Endothelial cell of umbilical vein (primary cell): ENCODE data around the gene CRIM1. TPM values are rescaled to one million over a fixed set of nuclear protein-coding genes. Genes with fewer than 3 reads are reported as not detected.

ENCODE experiments used
- BruUV-seq: library from RNA; stranded (reverse); fragments of 400-500 nt; replicated peaks from 2 replicates; lab custom pipeline; 2021; lab: Mats Ljungman, UMichigan
- CTCF ChIA-PET: fragments of 300-600, 350-600 bp; sonication (Branson Sonifier 250); formaldehyde crosslinking; loops from one replicate; lab custom pipeline; 2021; ENCODE audit warnings: antibody characterized with exemption, inconsistent platforms; lab: Charles Lee
- POLR2A ChIA-PET: fragments of 300-600, 350-600 bp; sonication (Branson Sonifier 250); formaldehyde crosslinking; loops from one replicate; lab custom pipeline; 2021; ENCODE audit warnings: antibody characterized with exemption, inconsistent platforms; lab: Charles Lee
- DNase-seq: peaks from one replicate; pipeline ENCODE4 v3.0.0-alpha.2; 2011; ENCODE audit warnings: low read depth, low spot score
- FAIRE-seq: peaks from 2 replicates; lab custom pipeline; 2011; peaks lifted over from hg19 to GRCh38; lab: Jason Lieb, UNC
- H2AFZ ChIP-seq: 2 replicates; pipeline ENCODE4 v1.6.0; 2012; ENCODE audit warnings: low read depth, low read length, control low read depth, inconsistent platforms
- H3K27ac ChIP-seq: 2 replicates; pipeline ENCODE4 v1.5.1; 2011; ENCODE audit warnings: low read depth, mild to moderate bottlenecking, control low read depth, low read length, moderate library complexity; ENCODE audit not compliant: insufficient read depth
- H3K27me3 ChIP-seq, 2 experiments: 2 replicates each; pipeline versions ENCODE4 v1.6.0 to v1.6.1; 2011; ENCODE audit warnings: low read length in 2 of 2, mixed read lengths in 1 of 2; ENCODE audit not compliant: control insufficient read depth in 2 of 2, insufficient read depth in 2 of 2
- H3K36me3 ChIP-seq, 2 experiments: 2 replicates in 1 of 2; 3 replicates in 1 of 2; pipeline ENCODE4 v1.5.1; 2011; ENCODE audit warnings: low read length in 2 of 2, mild to moderate bottlenecking in 1 of 2, moderate library complexity in 1 of 2; ENCODE audit not compliant: control insufficient read depth in 2 of 2, insufficient read depth in 2 of 2; ENCODE audit errors: extremely low read depth in 1 of 2
- H3K4me1 ChIP-seq: 3 replicates; pipeline ENCODE4 v1.5.1; 2011; ENCODE audit warnings: mild to moderate bottlenecking, low read length; ENCODE audit not compliant: control insufficient read depth, insufficient read depth; ENCODE audit errors: extremely low read depth
- H3K4me2 ChIP-seq: 2 replicates; pipeline ENCODE4 v1.6.1; 2011; ENCODE audit warnings: low read length, control low read depth, mixed read lengths; ENCODE audit not compliant: insufficient read depth
- H3K4me3 ChIP-seq, 3 experiments: fragments of 200-600 bp in 1 of 3; sonication (generic), shearing (Covaris generic) in 1 of 3; replicated peaks in 1 of 3; 2 replicates each; pipeline ENCODE4 v1.5.1; 2011 to 2016; ENCODE audit warnings: control low read depth in 3 of 3, low read length in 3 of 3, mild to moderate bottlenecking in 2 of 3, inconsistent platforms in 1 of 3, low read depth in 1 of 3, moderate library complexity in 1 of 3; ENCODE audit not compliant: insufficient read depth in 1 of 3
- H3K79me2 ChIP-seq: 2 replicates; pipeline ENCODE4 v1.6.0; 2012; ENCODE audit warnings: low read length, inconsistent platforms; ENCODE audit not compliant: control insufficient read depth, insufficient read depth
- H3K9ac ChIP-seq: replicated peaks from 2 replicates; pipeline ENCODE3; 2011; ENCODE audit warnings: low read length, control low read depth; ENCODE audit not compliant: insufficient read depth; ENCODE audit errors: extremely low read depth
- H3K9me1 ChIP-seq: replicated peaks from 3 replicates; pipeline ENCODE4 v1.6.0; 2011; ENCODE audit warnings: mild to moderate bottlenecking, low read length; ENCODE audit not compliant: control insufficient read depth, insufficient read depth; ENCODE audit errors: extremely low read depth
- H3K9me3 ChIP-seq: replicated peaks from 2 replicates; pipeline ENCODE4 v1.5.1; 2012; ENCODE audit warnings: low read length, inconsistent platforms; ENCODE audit not compliant: control insufficient read depth, insufficient read depth
- H4K20me1 ChIP-seq: replicated peaks from 2 replicates; pipeline ENCODE3; 2011; ENCODE audit warnings: mild to moderate bottlenecking, low read length; ENCODE audit not compliant: control insufficient read depth, insufficient read depth; ENCODE audit errors: extremely low read depth
- EZH2 ChIP-seq: IDR thresholded peaks from 2 replicates; pipeline ENCODE4 v1.6.1; 2012; ENCODE audit warnings: borderline replicate concordance, low read depth, mild to moderate bottlenecking, moderate library complexity, low read length, inconsistent platforms; ENCODE audit not compliant: severe bottlenecking
- FOS ChIP-seq: IDR thresholded peaks from 2 replicates; pipeline ENCODE4 v1.6.1; 2011; ENCODE audit warnings: mild to moderate bottlenecking, low read length, moderate library complexity, borderline replicate concordance; ENCODE audit not compliant: insufficient read depth
- GATA2 ChIP-seq: IDR thresholded peaks from 2 replicates; pipeline ENCODE4 v1.7.0; 2011; ENCODE audit warnings: low read depth, mild to moderate bottlenecking, moderate library complexity, mixed read lengths, low read length; ENCODE audit not compliant: insufficient read length, insufficient read depth
- JUN ChIP-seq: IDR thresholded peaks from 2 replicates; pipeline ENCODE4 v1.6.1; 2011; ENCODE audit warnings: borderline replicate concordance, low read depth; ENCODE audit not compliant: insufficient read length, insufficient read depth
- MAX ChIP-seq: IDR thresholded peaks from 2 replicates; pipeline ENCODE4 v1.6.1; 2011; ENCODE audit not compliant: insufficient read depth, insufficient read length
- MYC ChIP-seq: IDR thresholded peaks from one replicate; pipeline ENCODE4 v1.6.1; 2011; ENCODE audit warnings: mild to moderate bottlenecking, low read depth, low read length
- POLR2AphosphoS5 ChIP-seq: IDR thresholded peaks from 2 replicates; pipeline ENCODE4 v1.6.1; 2012; ENCODE audit warnings: low read depth, mild to moderate bottlenecking, control low read depth, low read length, moderate library complexity; ENCODE audit not compliant: insufficient read depth
- dilution Hi-C: fragments of 300-500 bp; cut with MboI; formaldehyde crosslinking; loops from one replicate; pipeline ENCODE4 v1.15.0; 2019; ENCODE audit warnings: low sequenced_read_pairs; ENCODE audit not compliant: extremely low pct_ligation_motif_present
- intact Hi-C: fragments of 100-400 bp; cut with micrococcal nuclease; formaldehyde crosslinking; loops from one replicate; pipeline ENCODE4 v1.10.0; 2022
- polyA plus RNA-seq, 4 experiments: library from polyadenylated mRNA; depleted of rRNA in 3 of 4; stranded (reverse) in 3 of 4; unstranded in 1 of 4; fragments of >200 nt; gene quantifications; 2 replicates each; pipeline versions ENCODE4 v1.2.1 to v1.2.3, GENCODE V29; 2011 to 2012; ENCODE audit warnings: missing spikeins in 1 of 4
- total RNA-seq: library from RNA; stranded (reverse); gene quantifications from 2 replicates; pipeline ENCODE4 v1.2.3, GENCODE V29; 2021

Gene CRIM1
- total and polyA plus RNA-seq, 2 donors (not counting 3 experiments of a cell fraction or from before 2014, with no cell fraction given): 422 to 649 TPM

GRCh38 chr2:36525245-36525644 is 169.7 kb downstream of the CRIM1 start:
- peaks cover 38% of the 10 kb centered on the region for H3K79me2 ChIP-seq
- no peak overlapping the region for H2AFZ ChIP-seq
- no peak overlapping the region for H3K4me3 ChIP-seq
- H3K27ac ChIP-seq: peak overlapping the region; percentile 8
- no peaks in the 10 kb centered on the region for H4K20me1 ChIP-seq
- DNase-seq (peak; percentile 43), FAIRE-seq (peak; percentile 55)
- no peaks in the 10 kb centered on the region for H3K9me3 ChIP-seq
- no TSS peak for BruUV-seq
- peaks cover 31 to 46% of the 10 kb centered on the region in 2 experiments for H3K36me3 ChIP-seq
- H3K9me1 ChIP-seq: no peaks in the 10 kb centered on the region
- no peak overlapping the region for H3K4me2 ChIP-seq
- dilution Hi-C loops: no loop called here
- no peaks in the 10 kb centered on the region for H3K27me3 ChIP-seq
- intact Hi-C loops: no loop called here
- ChIA-PET CTCF (interaction anchor here (1.2 kb wide), 1 partner anchor 260 kb away, joined by 3 read pairs; no protein-coding TSS in a partner anchor), POLR2A (no interaction called here)
- no peak overlapping the region for H3K9ac ChIP-seq
- peaks cover 18% of the 10 kb centered on the region for H3K4me1 ChIP-seq
- peak; percentile 36 for TF ChIP-seq GATA2
- TF ChIP-seq MAX: no peak
- TF ChIP-seq POLR2AphosphoS5: no peak
- TF ChIP-seq EZH2: no peak

DNA sequence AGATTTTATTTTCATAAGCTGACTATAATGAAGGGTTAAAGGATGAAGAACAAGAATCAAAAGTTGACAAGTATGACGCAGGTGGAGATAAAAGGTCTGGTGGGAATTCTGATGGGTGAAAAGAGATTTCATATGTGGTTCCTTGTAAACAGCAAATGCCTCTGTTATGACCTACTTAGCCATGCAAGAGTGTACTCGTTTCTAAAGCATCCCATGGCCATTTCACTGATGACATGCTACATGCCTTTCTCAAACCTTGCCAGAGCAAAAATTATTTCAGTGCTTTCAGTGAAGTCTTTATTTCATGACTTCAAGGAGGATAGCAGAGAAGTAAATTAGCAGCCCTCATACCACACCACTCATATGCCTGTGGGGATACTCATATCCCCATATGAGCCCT is 170.6 kb downstream of the CRIM1 start:
- dilution Hi-C loops (no loop called here), intact Hi-C loops (no loop called here)
- POLR2A ChIA-PET: no interaction called here
- no peaks in the 10 kb centered on the region for H3K27me3 ChIP-seq
- DNase-seq (no peak), FAIRE-seq (no peak)
- peaks cover 36% of the 10 kb centered on the region for H3K79me2 ChIP-seq
- H3K36me3 ChIP-seq: peaks cover 36 to 43% of the 10 kb centered on the region in 2 experiments
- H2AFZ ChIP-seq: no peak overlapping the region
- no peaks in the 10 kb centered on the region for H3K9me1 ChIP-seq
- H3K4me2 ChIP-seq: no peak overlapping the region
- no peak overlapping the region for H3K9ac ChIP-seq
- CTCF ChIA-PET: interaction anchor here (0.6 kb wide), 1 partner anchor 22 kb away, joined by 3 read pairs; no protein-coding TSS in a partner anchor
- H4K20me1 ChIP-seq: no peaks in the 10 kb centered on the region
- no peaks in the 10 kb centered on the region for H3K9me3 ChIP-seq
- H3K27ac ChIP-seq: no peak overlapping the region
- H3K4me1 ChIP-seq: peaks cover 18% of the 10 kb centered on the region
- BruUV-seq: no TSS peak
- no peak for TF ChIP-seq FOS
- no peak for TF ChIP-seq MYC
- TF ChIP-seq JUN: no peak
- no peak overlapping the region for H3K4me3 ChIP-seq
